ENCODE measurements around the gene SERGEF. TPM values are rescaled to one million over a fixed set of nuclear protein-coding genes. Genes with fewer than 3 reads are reported as not detected.

Gene SERGEF
- total RNA-seq, 1 experiment from 2014 or later, result 28.5 TPM

GRCh38 chr11:17861036-17861755 is 151.7 kb downstream of the SERGEF start:
- no peak for DNase-seq (ENCODE audit: low read depth)

- DNase-seq (ENCODE audit: low read depth), result no peak
Measured at GRCh38 chr11:17859552-17859951, 153.3 kb downstream of the SERGEF start.

GRCh38 chr11:17855531-17856290 is 157.1 kb downstream of the SERGEF start:
- DNase-seq (ENCODE audit: low read depth), result no peak

GRCh38 chr11:17853280-17853679 is 159.6 kb downstream of the SERGEF start:
- DNase-seq (ENCODE audit: low read depth), result no peak

GRCh38 chr11:17852246-17852645 is 160.6 kb downstream of the SERGEF start:
- peak; percentile 7 for DNase-seq (ENCODE audit: low read depth)

- no peak for DNase-seq (ENCODE audit: low read depth)
Measured at GRCh38 chr11:17851697-17852096, 161.2 kb downstream of the SERGEF start.

- no peak for DNase-seq (ENCODE audit: low read depth)
Measured at GRCh38 chr11:17850336-17850735, 162.5 kb downstream of the SERGEF start.

- DNase-seq (ENCODE audit: low read depth), result no peak
Measured at GRCh38 chr11:17848715-17849114, 164.1 kb downstream of the SERGEF start.

- DNase-seq (ENCODE audit: low read depth), result peak; percentile 38
Measured at GRCh38 chr11:17846852-17847453, 165.9 kb downstream of the SERGEF start.

- peak; percentile 76 for DNase-seq (ENCODE audit: low read depth)
Measured at GRCh38 chr11:17845431-17845881, 167.4 kb downstream of the SERGEF start.

GRCh38 chr11:17840101-17840548 is 172.7 kb downstream of the SERGEF start:
- DNase-seq (ENCODE audit: low read depth), result peak; percentile 46

- DNase-seq (ENCODE audit: low read depth), result no peak
Measured at GRCh38 chr11:17839450-17839849, 173.4 kb downstream of the SERGEF start.

- no peak for DNase-seq (ENCODE audit: low read depth)
Measured at GRCh38 chr11:17838102-17838501, 174.7 kb downstream of the SERGEF start.

- no peak for DNase-seq (ENCODE audit: low read depth)
Measured at GRCh38 chr11:17831883-17832282, 181.0 kb downstream of the SERGEF start.

- no peak for DNase-seq (ENCODE audit: low read depth)
Measured at GRCh38 chr11:17831228-17831627, 181.6 kb downstream of the SERGEF start.

- DNase-seq (ENCODE audit: low read depth), result no peak
Measured at GRCh38 chr11:17828311-17828751, 184.5 kb downstream of the SERGEF start.

- DNase-seq (ENCODE audit: low read depth), result peak; percentile 18
Measured at GRCh38 chr11:17827006-17827405, 185.8 kb downstream of the SERGEF start.

GRCh38 chr11:17822401-17822781 is 190.5 kb downstream of the SERGEF start:
- DNase-seq (ENCODE audit: low read depth), result no peak

- no peak for DNase-seq (ENCODE audit: low read depth)
Measured at GRCh38 chr11:17821648-17822400, 191.0 kb downstream of the SERGEF start.

- no peak for DNase-seq (ENCODE audit: low read depth)
Measured at GRCh38 chr11:17816232-17816931, 196.5 kb downstream of the SERGEF start.

GRCh38 chr11:17814546-17814945 is 198.3 kb downstream of the SERGEF start:
- no peak for DNase-seq (ENCODE audit: low read depth)

All from M059J (cell line).